ENCODE data around the gene EHF. TPM values are rescaled to one million over a fixed set of nuclear protein-coding genes. Genes with fewer than 3 reads are reported as not detected.

EHF gene
- total RNA-seq, 1 donor from 2014 or later, result not detected

GRCh38 chr11:34619062-34619516 lies 1.8 kb upstream of the EHF start:
- no peaks in the 10 kb centered on the region for H3K27me3 ChIP-seq
- intact Hi-C loops (cut with DNase I), result no loop called here
- no peaks in the 10 kb centered on the region for H3K4me1 ChIP-seq
- no peak for TF ChIP-seq CTCF (IDR thresholded peaks at IDR 0.05)
- no peaks in the 10 kb centered on the region for H3K36me3 ChIP-seq
- H3K4me3 ChIP-seq, result no peak overlapping the region
- no peaks in the 10 kb centered on the region for H3K9me3 ChIP-seq
- H3K27ac ChIP-seq, result no peak overlapping the region
- DNase-seq (ENCODE audit: low spot score in 2 of 2), result no peak

GRCh38 chr11:34620202-34620601 lies 691 bp upstream of the EHF start:
- H3K36me3 ChIP-seq, result no peaks in the 10 kb centered on the region
- intact Hi-C loops (cut with DNase I), result no loop called here
- H3K4me3 ChIP-seq, result no peak overlapping the region
- no peaks in the 10 kb centered on the region for H3K27me3 ChIP-seq
- no peak for DNase-seq (ENCODE audit: low spot score in 2 of 2)
- no peaks in the 10 kb centered on the region for H3K4me1 ChIP-seq
- H3K27ac ChIP-seq, result no peak overlapping the region
- no peaks in the 10 kb centered on the region for H3K9me3 ChIP-seq
- no peak for TF ChIP-seq CTCF (IDR thresholded peaks at IDR 0.05)

- H3K27ac ChIP-seq, result no peak overlapping the region
- H3K4me3 ChIP-seq, result no peak overlapping the region
- TF ChIP-seq CTCF (IDR thresholded peaks at IDR 0.05), result no peak
- H3K9me3 ChIP-seq, result no peaks in the 10 kb centered on the region
- intact Hi-C loops (cut with DNase I), result no loop called here
- DNase-seq (ENCODE audit: low spot score in 2 of 2), result no peak
- no peaks in the 10 kb centered on the region for H3K36me3 ChIP-seq
- no peaks in the 10 kb centered on the region for H3K4me1 ChIP-seq
- H3K27me3 ChIP-seq, result no peaks in the 10 kb centered on the region
Measured at GRCh38 chr11:34621876-34622275, 983 bp downstream of the EHF start.

GRCh38 chr11:34623463-34623862 lies 2.6 kb downstream of the EHF start:
- Histone ChIP-seq H3K9me3 (no peaks in the 10 kb centered on the region), H3K4me1 (no peaks in the 10 kb centered on the region), H3K36me3 (no peaks in the 10 kb centered on the region), H3K27ac (no peak overlapping the region), H3K27me3 (no peaks in the 10 kb centered on the region), H3K4me3 (no peak overlapping the region)
- no peak for TF ChIP-seq CTCF (IDR thresholded peaks at IDR 0.05)
- intact Hi-C loops (cut with DNase I), result no loop called here
- DNase-seq (ENCODE audit: low spot score in 2 of 2), result no peak

- Histone ChIP-seq H3K4me3 (no peak overlapping the region), H3K36me3 (no peaks in the 10 kb centered on the region), H3K4me1 (no peaks in the 10 kb centered on the region), H3K9me3 (no peaks in the 10 kb centered on the region), H3K27me3 (no peaks in the 10 kb centered on the region), H3K27ac (no peak overlapping the region)
- DNase-seq (ENCODE audit: low spot score in 2 of 2), result no peak
- intact Hi-C loops (cut with DNase I), result no loop called here
- TF ChIP-seq CTCF (IDR thresholded peaks at IDR 0.05), result no peak
Measured at GRCh38 chr11:34624069-34624468, 3.2 kb downstream of the EHF start.

GRCh38 chr11:34625576-34625975 lies 4.7 kb downstream of the EHF start:
- H3K27ac ChIP-seq, result no peak overlapping the region
- intact Hi-C loops (cut with DNase I), result no loop called here
- TF ChIP-seq CTCF (IDR thresholded peaks at IDR 0.05), result no peak
- H3K36me3 ChIP-seq, result no peaks in the 10 kb centered on the region
- no peaks in the 10 kb centered on the region for H3K4me1 ChIP-seq
- H3K9me3 ChIP-seq, result no peaks in the 10 kb centered on the region
- H3K27me3 ChIP-seq, result no peaks in the 10 kb centered on the region
- DNase-seq (ENCODE audit: low spot score in 2 of 2), result no peak
- no peak overlapping the region for H3K4me3 ChIP-seq
